HG03378 (cell line): ENCODE data around the gene TMEM217.

Source experiments
- ATAC-seq: cut with Tn5 transposase; IDR thresholded peaks from one replicate; pipeline ENCODE4 v1.9.1; 2021; ENCODE audit warnings: mild to moderate bottlenecking, moderate library complexity; ENCODE audit not compliant: unreplicated experiment

The TMEM217 gene

DNA sequence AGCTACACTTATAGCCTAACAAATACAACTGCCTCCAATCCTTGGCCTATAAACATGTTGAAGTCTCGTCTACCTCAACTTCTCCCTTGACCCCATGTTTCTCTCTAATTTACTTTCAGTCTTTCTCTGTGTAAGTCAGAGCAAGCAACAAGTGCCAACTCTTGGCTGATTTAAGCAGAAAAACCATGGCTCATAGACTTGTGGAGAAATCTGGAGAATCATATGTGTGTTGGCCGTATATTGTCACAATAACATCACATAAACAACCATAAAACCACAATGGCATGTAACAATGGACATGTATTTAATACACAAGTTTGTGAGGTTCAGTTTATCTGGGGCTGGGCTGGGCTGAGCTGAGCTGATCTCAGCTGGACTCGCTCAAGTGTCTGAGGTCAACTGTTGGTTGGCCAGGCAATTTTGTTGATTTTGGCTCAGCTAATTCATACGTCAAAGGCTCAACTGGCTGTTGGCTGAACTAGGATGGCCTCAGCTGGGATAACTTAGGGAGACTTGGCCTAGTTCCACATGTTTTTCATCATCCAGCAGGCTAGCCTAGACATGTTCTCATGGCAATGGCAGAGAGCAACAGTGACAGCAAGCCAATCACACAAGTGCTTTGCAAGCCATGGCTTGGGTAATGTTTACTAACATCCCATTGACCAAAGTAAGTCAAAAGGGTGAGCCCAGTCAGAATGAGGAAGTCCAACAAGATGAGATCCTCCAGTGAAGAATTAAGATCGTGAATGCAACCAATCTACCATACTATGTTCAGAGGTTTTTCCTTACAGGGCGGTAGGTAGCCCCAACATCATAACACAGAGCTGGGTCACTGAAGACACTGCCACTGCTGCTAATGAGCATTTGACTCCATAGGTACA lies 13.3 kb downstream of the TMEM217 start:
- no peak for ATAC-seq

DNA sequence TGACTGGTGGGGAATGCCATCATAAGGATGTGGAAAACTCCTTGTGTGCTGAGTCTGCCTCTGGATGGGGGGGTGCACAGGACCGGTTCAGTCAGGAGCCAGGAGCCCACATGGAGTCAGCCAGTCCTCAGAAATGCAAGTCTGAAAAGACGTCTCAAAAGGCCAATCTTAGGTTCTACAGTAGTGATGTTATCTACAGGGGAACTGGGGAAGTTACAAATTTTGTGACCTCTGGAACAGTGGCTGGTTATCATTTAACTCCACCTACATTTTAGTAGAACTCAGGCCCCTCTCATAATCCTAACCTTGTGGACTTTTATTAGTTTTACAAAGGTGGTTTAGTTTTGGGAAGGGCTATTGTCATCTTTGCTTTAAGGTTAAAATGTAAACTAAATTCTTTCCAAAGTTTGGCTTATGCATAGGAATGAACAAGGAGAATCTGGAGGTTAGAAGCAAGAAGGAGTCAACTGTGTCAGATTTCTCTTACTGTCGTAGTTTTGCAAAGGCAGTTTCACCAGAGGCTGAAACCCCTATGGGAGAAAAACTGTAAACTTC lies 14.1 kb downstream of the TMEM217 start:
- no peak for ATAC-seq

DNA sequence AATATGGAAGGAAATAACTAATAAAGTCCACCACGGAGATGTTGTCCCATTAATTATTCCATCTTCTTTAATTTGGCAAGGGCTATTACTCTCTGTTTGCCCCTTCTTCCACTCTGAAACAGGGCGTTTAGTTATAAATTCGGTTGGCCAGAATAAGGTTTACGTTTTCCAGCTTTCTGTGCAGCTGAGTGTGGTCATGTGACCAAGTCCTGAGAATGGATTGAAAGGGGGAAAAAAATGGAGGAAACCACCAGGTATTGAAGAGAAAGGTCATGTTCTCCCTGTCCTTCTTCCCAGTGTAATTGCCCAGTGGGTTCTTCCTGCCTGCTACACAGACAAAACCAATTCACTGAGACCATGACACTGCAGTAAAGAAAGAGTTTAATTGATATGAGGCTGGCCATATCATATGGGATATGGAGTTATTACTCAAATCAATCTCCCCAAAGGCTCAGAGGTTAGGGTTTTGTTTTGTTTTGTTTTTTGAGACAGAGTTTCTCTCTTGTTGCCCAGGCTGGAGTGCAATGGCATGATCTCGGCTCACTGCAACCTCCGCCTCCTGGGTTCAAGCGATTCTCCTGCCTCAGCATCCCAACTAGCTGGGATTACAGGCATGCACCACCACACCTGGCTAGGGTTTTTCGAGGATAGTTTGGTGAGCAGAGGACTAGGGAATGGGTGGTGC lies 14.7 kb downstream of the TMEM217 start:
- no peak for ATAC-seq

DNA sequence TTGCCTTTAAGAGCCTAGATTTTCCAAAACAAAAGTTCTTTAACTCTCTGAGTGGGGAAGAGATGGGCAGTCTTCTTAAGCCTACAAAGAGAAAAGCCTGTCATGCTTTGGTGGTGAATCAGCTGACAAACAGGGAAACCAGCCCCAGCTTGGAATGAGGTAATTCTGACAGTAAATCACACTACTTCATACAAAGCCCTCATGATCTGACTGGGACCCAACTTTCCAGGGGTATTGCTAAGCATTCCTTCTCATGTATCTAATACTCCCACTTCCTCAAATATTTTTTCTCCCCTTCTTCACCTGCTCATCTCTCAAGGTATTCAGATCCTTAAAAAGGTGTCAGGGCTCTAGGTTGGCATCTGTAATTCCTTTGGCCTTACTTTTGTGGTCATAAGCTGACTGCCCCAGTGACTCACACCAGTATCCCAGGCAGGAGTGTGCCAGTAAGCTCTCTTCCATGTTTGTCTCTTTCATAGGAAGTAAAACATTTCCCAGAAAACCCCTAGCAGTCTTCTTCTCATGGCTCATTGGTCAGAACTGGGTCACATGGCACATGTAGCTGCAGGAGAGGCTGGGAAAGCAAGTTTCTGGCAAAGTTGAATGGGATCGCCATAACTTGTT lies 15.4 kb downstream of the TMEM217 start:
- ATAC-seq = no peak

DNA sequence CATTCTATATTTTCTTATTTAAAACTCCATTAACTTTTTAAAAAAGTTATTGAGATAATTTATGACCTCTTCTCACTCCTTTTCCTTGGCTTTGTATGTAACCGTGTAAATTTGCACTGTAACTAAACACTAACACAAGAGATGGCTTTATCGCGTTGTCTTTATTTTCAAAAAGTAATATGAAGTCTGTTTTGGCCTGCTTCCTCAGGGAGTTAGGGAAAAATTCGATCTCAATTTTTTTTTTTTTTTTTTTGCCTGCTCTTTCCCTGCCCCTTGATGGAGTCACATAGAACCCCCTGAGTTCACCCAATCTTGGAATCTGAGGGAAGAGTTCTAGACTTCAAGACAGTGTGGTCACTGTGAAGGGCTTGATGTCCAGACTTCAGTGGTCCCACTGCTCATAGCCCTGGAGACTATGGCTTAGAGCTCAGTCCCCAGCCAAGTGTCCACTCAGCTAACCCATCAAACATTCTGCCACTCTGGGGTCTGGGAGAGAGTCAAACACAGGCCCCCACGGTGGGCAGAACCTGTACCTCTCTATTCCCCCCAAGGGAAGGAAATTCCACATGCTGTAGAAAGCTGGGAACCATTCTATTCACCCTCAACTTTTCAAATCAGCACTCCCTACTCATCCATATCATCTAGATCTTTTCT lies 16.0 kb downstream of the TMEM217 start:
- no peak for ATAC-seq

DNA sequence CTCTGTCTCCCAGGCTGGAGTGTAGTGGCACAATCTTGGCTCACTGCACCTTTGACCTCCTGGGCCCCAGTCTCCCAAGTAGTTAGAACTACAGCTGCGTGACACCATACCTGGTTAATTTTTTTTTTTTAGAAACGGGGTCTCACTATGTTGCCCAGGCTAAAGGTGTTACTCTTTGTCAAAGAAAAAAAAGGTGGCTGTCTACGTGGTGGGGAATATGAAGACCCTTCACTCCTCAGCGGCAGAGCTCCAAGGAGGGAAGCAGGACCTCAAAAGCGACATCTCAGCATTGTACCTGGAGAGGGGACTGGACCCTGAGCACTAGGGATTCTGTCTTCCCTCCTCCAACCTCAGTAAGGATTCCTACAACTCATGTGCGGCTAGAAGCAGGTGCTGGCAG lies 16.8 kb downstream of the TMEM217 start:
- no peak for ATAC-seq

DNA sequence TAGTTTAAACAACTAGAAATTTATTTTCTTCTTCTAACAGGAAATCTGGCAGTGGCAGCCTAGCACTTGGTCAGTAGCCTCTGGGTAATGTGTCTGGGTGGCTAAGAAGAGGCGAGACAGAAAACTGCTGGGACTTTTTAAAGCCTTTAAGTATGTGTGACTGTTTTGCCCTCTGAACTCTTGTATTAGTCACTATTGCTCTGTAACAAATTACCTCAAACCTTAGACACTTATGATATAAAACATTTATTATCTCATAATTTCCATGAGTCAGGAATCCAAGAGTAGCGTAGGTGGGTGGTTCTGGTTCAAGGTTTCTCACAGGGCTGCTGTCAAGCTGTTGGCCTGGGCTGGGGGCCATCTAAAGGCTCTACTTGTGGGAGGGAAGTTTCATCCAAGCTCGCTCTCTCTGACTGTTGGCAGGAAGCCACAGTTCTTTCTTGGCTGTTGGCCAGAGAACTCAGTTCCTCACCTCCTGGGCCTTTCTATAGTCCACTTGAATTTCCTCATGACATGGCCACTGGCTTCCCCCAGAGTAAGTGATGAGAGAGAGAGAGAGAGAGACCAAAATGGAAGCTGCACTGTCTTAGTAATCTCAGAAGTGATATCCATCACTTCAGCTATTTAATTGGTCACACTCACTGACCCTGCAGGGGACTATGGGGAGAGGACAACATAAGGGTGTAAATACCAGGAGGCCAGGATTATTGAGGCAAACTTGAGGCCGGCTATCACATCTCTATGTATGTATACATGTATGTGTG lies 17.8 kb downstream of the TMEM217 start:
- peak; percentile 65 for ATAC-seq

DNA sequence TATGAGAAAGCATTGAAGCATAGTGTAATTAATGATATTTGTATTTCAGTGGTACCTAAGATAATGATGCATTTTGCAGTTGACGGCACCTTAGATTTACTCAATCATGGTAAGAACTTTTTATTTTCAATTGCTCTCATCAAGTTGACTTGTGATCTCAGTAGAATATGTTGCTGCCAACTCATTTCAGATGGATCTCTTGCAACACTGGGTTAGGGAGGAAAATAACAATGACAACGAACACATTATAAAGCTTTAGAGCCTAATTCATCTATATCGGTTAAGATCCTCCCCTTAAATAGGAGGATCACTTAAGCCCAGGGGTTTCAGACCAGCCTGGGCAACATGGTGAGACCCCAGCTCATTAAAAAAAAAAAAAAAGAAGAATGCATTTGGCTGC lies 18.4 kb downstream of the TMEM217 start:
- no peak for ATAC-seq

DNA sequence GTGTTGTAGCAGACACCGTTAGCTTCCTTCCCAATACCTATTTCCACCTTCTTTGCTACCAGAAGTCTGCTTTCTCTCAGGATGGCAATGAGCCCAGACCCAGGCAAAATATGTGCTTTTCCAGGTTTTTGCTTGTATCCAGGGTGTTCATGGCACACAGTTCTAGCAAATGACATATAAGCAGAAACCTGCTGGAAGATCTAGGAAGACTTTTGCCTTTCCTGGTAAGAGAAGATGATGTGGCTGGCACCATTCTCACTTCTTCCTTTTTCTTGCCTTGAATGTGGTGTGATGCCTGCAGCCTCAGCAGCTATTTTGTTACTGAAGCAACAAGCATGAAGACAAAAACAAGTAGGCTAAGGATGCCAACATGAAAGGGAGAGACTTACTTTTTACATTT lies 19.6 kb downstream of the TMEM217 start:
- ATAC-seq = no peak

DNA sequence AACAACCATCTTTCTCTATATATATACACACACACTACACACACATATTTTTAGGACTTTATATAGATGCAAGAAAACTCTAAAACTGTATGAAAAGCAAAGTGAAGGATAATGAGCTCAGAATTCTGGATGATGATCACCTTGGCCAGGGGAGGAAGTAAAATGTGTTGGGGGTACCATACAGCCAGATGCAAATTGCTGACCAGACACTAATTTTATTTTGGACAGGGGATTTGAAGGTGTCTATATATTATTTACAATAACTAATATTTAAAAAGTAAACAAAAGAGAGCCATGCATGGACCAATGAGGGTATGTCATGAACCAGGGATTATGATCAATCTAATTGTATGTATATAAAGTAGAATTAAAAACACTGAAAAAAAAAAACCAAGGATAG lies 20.2 kb downstream of the TMEM217 start:
- ATAC-seq = no peak

DNA sequence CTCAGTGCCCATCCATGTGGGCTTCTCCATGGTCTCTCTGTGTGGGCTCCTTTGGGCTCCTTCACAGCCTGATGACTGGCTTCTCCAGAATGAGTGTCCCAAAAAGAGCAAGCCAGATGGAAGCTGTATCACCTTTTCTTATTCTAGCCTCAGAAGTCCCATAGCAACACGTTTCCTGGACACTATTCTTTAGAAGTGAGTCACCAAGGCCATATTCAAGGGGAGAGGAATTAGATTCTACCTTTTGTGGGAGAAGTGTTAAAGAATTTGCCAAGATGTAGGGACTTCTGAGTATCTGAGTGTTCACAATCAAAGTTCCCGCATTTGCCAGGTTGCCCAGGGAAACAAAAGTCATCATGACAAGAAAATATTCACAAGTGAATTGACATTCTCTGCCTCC lies 21.0 kb downstream of the TMEM217 start:
- no peak for ATAC-seq

DNA sequence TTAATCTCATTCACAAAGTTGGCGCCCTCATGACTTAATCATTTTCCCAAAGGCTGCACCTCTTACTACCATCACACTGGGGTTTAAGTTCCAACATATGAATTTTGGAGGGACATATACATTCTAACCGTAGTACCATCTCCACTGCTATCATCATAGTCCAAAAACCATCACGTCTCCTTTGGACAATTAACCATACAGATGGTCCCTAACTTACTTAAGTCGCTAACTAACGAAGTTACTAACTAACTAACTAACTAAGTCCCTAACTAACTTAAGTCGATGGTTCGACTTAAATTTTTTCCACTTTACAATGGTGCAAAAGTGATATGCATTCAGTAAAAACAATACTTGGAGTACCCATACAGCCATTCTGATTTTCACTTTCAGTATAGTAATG lies 24.4 kb downstream of the TMEM217 start:
- no peak for ATAC-seq

DNA sequence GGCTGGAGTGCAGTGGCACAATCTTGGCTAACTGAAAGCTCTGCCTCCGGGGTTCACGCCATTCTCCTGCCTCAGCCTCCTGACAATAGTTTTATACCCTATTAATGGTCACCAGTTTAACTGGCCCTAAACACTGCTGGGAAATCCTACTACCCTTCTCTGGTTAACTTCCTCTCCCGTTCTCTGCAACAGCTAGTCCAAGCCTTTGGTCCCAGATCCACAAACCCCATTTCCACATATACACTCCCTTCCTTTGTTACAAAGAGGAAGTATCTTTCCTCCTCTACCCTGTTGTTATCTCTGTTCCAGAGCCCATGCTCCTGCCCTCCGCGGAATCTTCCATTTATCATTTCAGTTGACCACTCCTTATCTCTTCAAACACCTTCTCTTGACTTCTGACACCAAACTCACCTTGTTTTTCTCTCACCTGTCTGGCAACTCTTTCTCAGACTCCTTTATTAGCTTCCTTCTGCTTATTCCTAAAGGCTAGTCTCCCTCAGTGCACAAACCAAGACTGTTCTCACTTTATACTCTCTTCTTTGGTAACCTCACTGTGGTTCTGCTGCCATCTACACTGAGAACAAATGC lies 25.4 kb downstream of the TMEM217 start:
- ATAC-seq = no peak

DNA sequence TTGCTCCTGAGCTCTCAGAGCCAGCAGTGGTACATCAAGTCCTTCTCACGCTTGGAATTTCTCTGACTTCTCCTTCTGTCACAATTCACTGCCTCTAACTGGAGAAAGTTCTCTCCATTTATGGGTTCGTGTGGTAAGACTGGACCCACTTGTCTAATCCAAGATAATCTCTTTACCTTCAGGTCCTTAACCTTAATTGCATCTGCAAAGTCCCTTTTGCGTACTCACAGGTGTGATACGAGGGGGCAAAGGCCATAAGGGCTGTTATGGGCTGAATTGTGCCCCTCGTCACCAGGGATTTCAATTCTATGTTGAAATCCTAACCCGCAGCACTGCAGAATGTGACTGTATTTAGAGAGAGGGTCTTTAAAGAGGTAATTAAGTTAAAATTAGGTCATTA lies 27.8 kb downstream of the TMEM217 start:
- ATAC-seq = no peak

DNA sequence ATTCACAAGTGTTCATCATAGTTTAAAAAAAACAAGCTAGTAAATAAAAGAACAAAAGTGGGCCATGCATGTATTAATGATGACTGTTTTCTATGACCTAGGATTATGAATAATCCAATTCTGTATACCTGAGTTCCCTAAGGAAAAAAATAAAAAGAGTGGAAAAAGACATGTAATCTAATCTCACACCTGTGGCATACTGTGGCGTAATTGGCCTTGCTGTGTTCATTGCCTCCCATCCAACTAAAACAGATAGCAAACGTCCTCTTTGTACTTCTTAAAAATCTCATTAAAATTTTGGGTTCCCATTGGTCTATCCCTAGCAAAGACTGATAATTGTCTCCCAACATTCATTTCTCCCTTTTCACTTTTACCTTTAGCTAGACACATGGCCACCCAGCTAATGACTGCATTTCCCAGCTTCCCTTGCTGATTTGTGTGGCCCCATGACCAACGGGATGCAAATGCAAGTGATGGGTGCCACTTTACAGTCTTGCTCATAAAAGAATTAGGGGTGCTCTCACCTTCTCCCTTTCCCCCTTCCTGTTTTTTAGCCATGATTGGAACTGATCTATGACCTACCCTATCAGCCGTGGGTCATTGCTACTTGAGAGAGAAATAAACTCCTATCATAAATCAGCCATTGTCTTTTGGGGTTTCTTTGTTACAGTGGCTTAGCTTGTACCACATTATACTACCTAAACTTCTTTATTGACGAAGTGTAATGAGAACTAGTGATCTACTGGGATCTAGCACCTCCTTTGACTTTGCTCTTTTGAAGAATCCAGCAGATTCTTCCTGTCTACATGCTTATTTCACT lies 32.4 kb downstream of the TMEM217 start:
- no peak for ATAC-seq

DNA sequence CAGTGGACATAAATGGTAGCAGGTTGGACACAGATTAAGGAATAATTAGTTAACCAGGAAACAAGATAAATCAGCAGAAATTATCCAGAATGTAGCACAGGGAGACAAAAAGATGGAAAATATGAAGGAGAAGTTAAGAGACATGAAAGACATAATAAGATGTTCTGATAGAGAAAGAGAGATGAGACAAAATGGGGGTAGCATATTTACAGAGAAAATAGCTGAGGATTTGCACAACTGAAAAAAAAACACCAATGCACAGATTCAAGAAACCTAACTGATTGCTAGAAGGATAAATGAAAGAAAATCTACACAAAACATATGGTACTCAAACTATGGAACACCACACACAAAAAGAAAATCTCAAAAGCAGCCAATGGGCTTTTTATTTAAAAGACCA lies 35.0 kb downstream of the TMEM217 start:
- ATAC-seq = no peak

DNA sequence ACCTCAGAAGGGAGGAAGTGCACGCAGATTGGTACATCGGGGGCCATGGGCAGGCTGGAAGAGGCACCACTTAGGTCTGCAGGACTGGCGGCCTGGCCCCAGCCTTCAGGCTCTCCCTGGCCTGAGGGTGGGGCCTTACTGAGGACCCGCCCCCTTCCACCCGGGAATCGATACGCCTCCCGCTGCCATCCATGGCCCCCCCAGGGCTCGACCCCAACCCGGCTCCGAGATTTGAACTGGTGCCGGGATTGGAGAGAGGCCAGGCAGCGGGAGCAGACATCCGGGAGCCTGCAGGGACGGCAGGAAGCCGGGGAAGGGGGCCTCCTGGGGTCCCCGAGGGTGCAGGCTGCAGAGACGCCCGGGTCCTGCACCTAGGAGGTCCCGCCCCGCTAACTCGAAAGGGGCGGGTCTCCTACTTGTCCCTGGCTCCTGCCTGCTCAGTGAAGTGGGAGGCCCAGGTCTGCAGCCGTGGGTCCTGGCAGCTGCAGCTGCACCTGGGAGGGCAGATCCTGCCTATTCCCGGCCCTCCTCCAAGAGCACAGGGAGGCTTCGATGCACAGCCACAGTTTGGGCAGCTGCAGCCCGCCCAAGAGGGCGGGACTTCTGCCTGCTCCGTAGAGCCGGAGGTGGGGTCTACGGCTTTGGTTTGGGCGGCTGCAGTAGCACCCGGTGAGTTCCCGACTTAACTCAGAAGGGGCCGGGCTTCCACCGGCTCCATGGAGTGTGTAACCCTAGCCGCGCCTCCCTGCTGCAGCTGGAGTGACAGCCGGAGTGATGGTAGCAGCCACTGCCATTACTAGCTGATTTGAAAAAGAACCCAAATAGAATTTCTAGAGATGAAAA lies 35.6 kb downstream of the TMEM217 start:
- peak; percentile 80 for ATAC-seq

DNA sequence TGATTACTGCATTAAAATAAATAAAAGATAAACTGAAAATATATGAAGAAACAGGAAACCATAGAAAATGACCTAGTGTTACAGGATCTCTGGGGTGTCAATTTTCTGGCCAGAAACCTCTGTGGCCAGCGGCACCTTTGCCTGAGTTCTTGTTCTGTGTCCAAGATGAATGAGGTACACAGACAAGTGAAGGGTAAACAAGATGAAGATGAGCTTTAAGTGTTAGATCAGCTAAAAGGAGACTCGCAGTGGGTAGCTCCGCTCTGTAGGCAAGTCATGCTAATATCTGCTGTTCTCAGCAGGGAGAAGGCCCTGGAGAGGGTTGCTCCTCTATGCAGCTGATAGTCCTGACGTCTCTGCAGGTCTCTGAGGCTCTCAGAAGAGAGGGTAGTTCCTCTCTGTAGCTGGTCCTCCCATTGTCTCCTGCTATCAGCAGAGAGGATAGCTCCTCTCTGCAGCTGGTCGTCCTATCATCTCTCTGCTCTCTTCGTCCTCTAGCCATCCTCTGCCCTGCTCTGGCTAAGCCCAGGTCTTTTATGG lies 36.3 kb downstream of the TMEM217 start:
- ATAC-seq = peak; percentile 4
